ENCODE data around the gene ATP1A3.

ATP1A3 gene

DNA sequence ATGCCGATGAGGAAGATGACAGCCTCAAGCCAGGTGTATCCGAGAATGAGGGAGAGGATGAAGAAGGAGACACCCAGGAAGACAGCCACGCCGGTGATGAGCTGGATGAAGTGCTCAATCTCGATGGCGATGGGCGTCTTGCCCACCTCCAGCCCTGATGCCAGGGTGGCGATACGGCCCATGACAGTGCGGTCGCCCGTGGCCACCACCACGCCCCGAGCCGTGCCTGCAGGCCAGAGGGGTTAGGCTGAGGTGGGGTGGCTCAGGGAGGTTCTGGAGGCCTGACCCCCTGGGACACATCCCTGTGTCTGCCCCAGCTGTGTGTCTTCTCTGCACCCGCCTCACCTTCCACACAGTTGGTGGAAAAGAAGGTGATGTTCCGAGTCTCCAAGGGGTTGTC, 9.1 kb downstream of the ATP1A3 start:
- no peak for DNase-seq

DNA sequence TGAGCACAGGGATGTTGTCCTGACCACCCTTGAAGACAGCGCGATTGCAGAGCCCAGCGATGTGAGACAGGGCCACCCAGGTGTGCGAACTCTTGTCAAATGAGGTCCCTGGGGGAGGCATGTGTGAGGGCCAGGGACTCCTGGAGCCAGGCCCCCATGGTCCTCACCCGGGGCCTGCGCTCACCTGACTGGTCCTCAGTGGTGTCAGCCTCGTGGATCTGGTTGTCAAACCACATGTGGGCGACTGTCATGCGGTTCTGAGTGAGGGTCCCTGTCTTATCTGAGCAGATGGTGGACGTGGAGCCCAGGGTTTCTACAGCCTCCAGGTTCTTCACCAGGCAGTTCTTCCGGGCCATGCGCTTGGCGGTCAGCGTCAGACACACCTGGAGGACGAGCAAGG, 12.3 kb downstream of the ATP1A3 start:
- DNase-seq, result no peak

DNA sequence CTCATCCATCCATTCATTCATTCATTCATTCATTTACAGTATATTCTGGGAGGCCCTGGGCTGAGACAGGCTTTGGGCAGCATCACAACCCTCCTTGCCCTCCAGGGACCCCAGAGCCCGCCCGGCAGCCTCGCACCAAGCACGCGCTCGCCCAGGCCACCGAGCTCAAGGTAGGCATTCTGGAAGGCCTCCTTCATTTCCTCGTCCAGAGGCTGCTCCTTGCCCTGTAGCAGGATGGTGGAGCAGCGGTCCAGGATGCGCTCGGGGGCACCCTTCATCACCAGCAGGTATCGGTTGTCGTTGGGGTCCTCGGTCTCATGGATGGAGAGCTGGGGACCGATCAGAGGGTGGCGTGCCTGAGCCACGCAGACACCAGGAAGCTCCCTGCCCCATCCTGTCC, 15.6 kb downstream of the ATP1A3 start:
- DNase-seq, result no peak

DNA sequence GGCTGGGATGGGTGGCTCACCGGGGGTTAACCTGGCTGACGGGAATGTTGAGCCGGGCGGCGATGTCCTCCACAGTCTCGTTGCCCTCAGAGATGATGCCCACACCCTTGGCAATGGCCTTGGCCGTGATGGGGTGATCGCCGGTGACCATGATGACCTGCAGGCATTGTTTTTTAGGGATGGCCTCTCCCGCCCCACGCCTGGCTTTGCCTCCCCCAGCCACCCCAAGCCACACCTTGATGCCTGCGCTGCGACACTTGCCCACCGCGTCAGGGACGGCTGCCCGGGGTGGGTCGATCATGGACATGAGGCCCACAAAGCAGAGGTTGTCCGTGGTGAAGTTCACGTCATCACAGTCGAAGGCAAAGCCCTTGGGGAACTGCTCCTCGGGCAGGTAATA, 16.1 kb downstream of the ATP1A3 start:
- no peak for DNase-seq

DNA sequence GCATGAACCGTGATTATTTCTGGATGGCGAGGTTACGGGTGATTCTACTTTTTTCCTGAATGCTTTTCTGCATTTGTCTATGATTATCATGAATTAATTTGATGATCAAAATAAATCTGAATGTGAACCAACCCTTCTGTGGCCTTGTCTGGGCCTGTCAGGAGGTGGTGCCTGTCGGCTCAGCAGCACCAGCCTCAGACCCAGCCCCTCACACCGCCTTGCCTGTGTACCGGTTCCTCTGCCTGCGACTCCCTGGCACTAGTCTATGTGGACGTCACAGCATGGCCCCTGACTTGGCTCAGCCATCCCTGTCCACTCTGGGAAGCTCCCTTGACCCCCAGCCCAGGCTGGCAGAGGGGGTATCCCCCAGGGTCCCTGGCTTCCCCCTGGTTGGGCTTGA, 19.4 kb downstream of the ATP1A3 start:
- no peak for DNase-seq

DNA sequence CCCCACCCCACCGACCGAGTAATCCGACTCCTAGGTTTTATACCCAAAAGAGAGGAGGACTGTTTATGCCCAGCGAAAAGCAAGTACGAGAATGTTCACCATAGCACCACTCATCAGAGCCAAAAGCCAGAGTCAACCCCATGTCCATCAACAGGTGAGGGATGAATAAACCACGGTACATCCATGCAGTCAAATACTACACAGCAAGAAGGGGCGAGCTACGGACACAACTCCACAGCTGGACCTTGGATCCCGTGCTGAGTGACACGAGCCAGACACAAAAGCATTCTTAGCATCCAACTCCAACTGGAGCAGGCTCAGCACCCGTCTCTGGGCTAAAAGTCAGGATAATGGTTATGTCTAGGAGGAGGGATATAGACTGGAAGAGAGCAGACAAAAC, 22.7 kb downstream of the ATP1A3 start:
- DNase-seq, result no peak

DNA sequence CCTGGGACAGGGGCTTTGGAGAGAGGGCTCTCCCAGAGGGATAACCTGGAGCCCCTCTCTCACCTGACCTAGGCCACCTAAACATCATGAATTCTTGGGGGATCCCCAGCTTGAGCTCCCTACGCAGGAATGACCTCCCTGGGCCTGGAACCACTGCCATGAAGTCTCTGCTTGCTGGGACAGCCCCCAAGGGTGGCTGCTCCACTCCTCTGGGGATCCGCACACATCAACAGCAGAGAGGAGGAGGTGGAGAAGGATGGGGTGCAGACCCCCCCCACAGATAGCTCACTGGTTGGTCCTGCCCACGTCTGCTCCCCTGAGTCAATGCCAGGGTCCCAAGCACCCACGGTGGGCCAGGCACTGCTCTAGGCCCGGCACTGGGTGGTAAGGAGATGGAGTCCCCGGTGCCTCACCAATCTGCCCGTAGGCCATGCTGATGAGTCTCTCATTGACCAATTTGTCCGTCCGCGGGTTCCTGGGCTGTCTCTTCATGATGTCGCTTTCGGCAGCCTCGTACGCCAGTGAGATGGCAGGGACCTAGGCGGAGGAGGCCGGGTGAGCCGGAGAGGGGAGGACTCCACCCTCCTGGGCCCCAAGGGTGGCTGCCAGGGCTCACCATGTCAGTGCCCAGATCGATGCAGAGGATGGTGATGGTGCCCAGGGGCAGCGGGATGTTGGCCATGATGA, 24.1 kb downstream of the ATP1A3 start:
- no peak for DNase-seq

DNA sequence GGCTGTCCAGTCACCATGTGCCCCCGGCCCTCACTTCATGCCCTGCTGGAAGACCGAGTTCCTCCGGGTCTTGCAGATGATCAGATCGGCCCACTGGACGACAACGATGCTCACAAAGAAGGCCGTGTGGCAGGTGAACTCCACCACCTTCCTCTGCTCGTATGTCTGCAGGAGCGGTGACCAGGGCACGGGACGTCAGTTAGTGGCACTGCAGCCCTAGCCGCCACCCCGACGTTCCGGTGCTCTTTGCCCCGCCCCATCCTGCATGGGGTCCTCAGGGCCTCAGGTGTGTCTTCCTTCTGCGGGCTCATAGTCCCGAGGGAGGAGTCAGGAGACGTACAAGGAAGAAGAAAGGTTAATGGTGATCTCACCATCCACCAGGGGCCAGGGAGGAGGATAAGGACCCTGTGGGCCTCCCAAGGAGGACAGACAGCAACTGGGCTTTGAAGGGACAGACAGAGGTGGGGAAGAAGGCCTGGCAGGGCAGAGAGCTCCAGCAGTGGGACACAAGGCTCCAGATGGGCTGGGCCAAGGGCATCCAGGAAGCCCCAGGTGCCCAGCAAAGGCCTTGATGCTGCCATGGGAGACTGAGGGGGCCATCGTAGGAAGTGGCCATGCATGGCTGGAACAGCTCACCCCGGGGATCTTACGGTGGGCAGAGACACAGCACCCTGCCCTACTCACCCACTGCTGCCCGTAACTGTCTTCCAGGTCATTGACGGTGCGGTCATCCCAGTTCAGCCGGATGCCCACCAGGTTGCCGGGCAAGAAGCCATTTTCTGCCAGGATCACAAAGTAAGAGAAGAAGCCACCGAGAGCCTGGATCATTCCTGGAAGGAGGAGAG, 25.1 kb downstream of the ATP1A3 start:
- DNase-seq, result no peak

DNA sequence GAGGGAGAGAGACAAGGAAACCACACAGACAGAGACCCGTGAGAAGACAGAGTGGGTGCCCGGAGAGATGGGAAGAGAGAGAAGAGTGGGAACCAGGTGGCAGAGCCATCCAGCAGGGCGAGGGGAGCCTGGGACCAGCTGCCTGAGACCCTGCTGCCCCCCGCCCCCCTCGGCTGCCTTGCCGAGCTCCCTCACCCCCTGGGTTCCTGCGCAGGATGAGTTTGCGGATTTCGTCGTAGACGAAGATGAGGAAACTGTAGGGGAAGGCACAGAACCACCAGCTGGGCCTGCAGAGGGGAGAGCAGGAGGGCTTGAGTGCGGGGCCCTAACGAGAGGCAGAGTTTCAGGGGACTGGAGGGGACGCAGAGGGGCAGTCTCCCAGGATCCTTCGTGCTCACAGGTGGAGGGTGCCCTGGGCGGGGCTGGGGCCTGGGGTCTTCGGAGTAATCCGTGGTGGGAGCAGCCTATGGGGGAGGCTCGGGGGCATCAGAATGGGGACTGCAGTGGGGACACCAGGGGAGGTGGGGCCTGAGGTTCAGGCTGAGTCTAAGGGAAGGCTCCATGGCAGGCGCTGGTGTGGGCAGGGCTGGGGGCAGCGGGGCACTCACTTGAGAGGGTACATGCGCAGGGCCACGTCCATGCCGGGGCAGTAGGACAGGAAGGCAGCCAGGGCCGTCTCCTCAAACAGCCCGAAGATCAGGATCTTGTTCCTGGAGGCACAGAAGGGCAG, 26.8 kb downstream of the ATP1A3 start:
- peak; percentile 11 to 66 for DNase-seq

DNA sequence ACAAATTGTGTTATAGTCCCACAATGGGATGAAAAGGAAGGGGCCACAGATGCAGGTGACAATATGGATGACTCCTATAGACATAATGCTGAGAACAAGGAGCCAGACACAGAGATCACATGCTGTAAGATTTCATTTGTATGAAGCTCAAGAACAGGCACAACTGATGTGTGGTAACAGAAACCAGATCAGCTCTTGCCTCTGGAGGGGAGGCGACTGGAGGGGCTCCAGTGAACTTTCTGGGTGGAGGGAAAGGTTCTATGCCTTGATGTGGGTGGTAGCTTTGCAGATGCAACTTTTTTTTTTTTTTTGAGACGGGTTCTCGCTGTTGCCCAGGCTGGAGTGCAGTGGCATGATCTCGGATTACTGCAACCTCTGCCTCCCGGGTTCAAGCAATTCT, 28.9 kb downstream of the ATP1A3 start:
- no peak for DNase-seq

DNA sequence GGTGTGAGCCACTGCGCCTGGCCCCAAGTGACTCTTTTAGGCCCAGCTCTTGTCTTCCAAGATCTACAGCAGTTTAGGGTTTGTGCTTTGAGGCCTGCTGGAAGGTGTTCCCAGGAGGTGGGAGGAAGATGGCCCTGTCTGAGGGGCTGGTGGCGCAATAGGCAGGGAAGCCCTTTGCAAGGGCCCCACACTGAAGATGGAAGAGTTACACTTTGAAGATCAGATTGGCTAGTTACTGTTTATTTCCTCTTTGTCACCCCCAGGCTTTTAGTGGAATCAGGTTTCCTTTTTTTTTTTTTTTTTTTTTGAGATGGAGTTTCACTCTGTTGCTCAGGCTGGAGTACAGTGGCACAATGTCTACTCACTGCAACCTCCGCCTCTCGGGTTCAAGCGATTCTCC, 33.1 kb downstream of the ATP1A3 start:
- DNase-seq, result peak in 1 of 2 donors; percentile 36

DNA sequence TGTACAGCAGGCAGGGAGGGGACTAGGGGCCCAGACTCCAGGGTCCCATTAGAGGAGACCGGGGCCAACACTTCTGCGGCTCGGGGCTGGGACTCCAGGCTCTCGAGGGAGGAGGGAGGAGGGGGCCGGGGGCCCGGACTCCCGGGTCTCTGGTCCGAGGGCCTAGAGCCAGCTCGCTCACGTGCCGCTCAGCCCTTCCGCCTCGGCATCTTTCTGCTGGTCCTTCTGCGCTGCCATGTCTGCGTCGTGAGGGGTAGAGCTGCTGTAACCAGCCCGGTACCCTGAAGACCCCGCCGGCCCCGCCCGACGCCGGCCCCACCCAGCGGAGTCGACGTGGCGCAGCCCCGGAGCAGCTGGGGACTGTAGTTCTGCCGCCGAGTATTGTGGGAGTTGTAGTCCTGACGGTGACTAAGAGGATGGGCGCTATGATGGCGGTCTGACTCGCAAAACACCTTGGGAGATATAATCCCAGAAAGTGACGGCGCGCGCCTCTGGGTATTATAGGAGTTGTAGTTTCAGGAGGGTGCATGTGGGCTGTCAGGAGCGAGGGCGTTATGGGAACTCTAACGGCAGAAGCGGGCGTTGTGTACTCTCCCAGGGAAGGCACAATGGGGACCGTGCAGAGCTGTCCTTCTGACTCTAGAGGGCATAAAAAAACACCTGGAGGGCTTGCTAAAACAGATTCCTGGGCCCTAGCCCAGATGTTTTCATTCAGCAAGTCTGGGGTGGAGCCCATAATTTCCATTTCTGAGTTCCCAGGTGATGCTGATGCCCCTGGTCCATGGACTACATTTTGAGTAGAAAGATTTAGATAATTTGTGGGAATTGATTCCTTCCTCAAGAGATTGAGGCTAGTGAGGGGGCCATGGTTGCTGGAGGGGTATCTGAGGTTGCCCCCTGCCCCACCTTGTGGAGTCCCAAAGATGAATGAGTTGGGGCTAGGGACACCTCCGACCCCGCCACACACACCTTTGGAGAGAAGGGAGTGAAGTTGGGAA, 34.7 kb downstream of the ATP1A3 start, which contains the start of gene RABAC1:
TSS of gene RABAC1 (minus strand) at position 266 of the 998 bp plus-strand sequence. CDS start at position 237, 29 bp downstream.
- peak; percentile 55 to 92 for DNase-seq

DNA sequence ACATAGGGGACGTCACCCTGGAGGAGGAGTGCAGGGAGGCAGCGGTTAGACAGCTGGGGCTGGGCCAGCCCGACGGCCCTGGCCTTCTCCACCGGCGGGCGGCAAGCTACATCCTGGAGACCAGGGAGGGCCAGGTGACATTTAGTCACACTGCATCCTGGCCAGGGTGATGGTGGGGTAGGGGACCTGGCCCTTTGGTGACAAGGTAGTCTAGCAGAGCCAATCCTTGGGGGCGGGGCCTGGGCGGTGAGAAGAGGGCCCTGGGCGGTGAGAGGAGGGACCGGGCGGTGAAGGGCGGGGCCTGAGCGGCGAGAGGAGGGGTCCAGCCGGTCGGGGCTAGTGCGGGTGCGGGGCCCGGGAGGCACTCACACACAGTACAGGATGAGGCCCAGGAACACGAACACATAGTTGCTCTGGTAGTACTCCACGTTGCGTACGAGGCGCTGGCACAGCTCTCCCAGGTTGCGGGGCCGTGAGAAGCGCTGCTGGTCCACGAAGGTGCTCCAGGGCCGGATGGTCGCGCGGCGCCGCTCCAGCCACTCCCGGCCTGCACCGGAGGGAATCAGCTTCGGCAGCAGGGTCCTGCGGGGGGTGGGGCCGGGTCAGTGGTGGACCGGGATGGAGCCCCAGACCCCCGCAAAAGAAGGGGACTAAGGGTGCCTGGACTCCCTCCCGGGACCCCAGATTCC, 35.5 kb downstream of the ATP1A3 start:
- DNase-seq, result peak in 1 of 2 donors; percentile 39

DNA sequence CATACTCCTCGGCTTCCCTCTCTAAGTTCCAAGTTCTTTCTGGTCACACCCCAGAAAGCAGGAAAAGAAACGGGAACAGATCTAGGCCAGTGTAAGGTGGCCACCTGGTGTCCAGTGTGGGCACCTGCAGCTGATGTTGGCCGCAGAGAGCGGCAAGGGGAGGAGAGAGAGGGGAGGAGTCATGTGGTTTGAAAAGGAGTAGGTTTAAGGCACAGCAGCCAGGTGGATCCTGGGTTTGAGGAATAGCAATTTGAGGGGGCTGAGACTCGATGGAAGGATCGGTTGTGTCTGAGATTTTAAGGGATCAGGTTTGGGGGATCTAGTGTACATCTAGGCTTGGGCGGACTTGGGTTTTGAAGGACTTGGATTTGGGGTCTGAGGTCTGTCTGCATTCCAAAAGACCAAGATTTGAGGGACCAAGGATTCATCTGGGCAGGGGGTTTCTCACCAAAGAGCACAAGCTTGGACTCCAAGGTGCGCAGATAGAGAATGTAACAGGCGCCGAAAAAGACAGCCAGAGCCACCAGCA, 36.1 kb downstream of the ATP1A3 start:
- DNase-seq, result peak in 1 of 2 donors; percentile 38

DNA sequence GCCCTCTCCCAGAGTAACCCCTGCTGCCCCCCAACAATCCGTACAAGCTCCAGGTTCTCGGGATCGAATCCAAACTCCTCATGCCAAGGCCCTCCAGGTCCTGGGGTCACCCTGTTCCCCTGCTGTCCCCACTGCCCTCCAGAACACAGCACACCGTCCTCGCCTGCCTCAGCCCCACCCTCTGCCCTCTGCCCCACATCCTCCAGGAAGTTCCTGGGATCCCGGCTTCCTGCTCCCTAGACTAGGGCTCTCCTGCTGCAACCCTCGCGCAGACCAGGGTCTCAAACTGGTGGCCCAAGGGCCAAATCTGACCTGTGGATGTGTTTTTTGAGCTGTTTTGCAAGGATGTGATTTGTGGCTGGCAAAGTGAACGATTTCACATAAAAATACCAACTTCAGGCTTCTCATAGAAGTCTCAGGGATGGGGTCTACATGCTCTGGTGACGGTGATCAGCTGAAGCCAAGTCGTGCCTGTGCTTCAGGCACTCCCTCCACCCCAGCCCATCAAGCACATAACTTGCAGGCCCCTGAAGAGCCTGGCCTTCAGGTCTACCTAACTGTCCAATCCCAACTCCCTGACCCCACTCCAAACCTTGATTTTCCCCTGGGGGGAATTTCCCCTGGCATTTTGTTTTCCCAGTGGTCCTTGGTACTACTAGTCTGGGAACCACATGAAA, 36.7 kb downstream of the ATP1A3 start:
- no peak for DNase-seq

DNA sequence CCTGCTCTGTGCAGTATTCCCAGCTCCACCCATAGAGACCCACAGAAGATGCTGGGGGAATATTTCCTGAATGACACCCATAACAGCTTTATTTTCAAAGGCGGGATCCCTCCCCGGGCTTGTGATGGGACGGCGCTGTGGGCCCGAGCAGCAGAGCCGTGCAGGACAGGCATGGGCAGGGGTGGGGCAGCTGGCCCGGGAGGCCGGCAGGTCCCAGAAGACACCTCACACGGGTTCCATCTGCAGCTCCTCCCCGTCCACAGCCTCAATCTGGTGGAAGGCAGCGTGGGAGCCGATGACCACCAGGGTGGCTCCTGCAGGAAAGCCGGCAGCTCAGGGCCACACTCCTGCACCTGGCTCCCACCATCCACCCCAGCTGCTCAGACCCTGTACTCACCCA, 37.4 kb downstream of the ATP1A3 start:
- no peak for DNase-seq

DNA sequence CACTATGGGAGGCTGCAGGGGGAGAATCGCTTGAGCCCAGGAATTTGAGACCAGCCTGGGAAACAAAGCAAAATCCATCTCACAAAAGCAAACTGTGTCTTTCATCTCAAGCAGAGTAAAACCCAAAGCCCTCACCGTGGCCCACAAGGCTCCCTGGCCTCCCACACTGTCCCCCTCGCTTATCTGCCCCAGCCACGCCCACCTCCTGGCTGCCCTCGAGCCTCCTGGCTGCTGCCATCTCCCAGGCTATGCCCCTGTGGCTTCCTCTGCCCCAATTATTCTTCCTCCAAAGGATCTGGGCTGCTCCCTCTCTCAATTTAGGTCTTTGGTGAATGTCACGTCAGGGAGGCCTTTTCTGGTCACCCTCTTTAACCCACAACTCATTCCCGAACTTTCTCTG, 38.5 kb downstream of the ATP1A3 start:
- no peak for DNase-seq

DNA sequence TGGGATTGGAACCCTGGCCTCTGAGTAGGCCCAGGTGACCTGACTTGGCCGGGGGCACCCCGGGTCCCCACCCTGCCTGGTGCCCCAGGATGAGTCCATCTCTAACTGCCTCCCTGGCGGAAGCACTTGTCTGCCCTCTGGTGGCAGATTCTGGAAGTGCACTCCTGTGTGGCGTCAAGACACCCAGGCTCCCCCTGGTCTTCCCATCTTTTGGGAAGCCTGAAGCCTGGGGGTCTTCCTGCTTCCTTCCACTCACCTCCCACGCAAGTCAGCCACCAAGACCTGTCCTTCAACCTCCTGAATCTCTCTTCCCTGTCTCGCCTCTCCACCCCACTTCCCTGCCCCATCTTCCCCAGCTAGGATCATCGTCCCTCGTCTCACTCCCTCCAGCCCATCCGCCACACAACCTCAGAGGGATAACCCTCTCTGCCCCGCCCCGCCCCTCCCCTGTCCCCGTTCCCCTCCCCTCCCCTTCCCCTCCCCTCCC, 42.3 kb downstream of the ATP1A3 start:
- peak; percentile 48 to 56 for DNase-seq

DNA sequence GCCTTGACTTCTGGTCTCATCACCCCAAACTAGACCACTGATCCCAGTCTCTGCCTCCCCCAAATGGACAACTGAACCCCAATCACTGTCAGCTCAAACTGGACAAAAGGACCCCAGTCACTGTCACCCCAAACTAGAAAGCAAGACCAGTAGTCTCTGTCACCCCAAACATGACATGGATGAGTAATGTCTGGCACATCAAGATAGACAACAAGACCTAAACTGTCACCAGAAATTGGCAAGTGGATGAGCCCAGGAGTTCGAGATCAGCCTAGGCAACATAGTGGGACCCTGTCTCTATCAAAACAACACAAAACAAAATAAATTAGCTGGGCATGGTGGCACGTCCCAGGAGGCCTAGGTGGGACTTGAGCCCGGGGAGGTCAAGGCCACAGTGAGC, 46.9 kb downstream of the ATP1A3 start:
- no peak for DNase-seq

DNA sequence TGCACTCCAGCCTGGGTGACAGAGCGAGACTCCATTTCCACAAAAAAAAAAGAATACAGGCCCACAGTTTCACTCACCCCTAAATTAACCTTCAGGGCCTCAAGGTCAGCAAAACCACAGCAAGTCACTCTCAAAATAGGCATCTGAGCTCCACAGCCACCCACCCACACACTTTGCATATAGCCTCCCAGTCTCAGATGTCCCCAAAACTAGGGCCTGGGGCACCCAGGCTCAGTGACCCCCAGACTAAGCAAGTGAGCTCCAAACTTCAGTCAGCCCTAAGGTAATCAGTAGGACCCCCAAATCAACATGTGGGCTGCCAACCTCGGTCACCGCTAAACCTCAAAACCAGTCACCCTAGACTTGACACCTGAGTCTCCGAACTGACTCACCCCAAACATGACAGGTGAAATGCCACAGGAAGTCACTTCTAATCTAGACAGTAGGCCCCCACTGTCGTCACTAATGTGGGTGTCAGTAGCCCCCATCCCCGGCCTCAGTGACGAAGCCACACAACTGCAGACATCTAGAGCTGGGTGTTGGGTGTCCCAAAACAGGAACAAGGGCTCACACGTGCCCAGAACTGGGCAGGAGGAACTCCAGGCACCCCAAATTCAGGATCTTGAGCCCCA, 48.8 kb downstream of the ATP1A3 start:
- no peak for DNase-seq

Measured in bone marrow (tissue), 2 donors.